Ovary (tissue), 9 donors: ENCODE data around the gene CFAP119. TPM values are rescaled to one million over a fixed set of nuclear protein-coding genes. Genes with fewer than 3 reads are reported as not detected.
A peak's percentile ranks its signal among the peaks of the same experiment; 100 is the strongest.

Source experiments
- DNase-seq, 5 donors: peaks; one replicate each; pipeline ENCODE4 v3.0.0-alpha.2; 2019 to 2020
- H3K27ac ChIP-seq, 2 donors: fragments of 200-600 bp; one replicate each; pipeline versions ENCODE4 v1.5.1 to v1.8.0; 2019 to 2022
- H3K27me3 ChIP-seq: fragments of 200-600 bp; one replicate; pipeline ENCODE4 v1.8.0; 2022
- H3K36me3 ChIP-seq: fragments of 200-600 bp; sonication (generic); one replicate; pipeline ENCODE4 v1.5.1; 2019
- H3K4me1 ChIP-seq: one replicate; pipeline ENCODE4 v1.8.1; 2013; ENCODE audit warnings: mild to moderate bottlenecking, moderate library complexity; ENCODE audit not compliant: insufficient read depth
- H3K4me3 ChIP-seq: fragments of 200-600 bp; sonication (generic); one replicate; pipeline ENCODE4 v1.5.1; 2017
- H3K9me3 ChIP-seq, 2 donors: fragments of 200-600 bp in 1 of 2; sonication (generic) in 1 of 2; one replicate each; pipeline versions ENCODE4 v1.5.1 to v1.8.1; 2013 to 2019; ENCODE audit warnings: mild to moderate bottlenecking in 1 of 2, moderate library complexity in 1 of 2
- CTCF ChIP-seq, 3 donors: fragments of 450-650 bp in 2 of 3; fragments of 200-600 bp in 1 of 3; IDR thresholded peaks; one replicate each; pipeline versions ENCODE4 v1.5.1 to v1.8.0; 2016 to 2022; ENCODE audit warnings: antibody characterized with exemption in 3 of 3, mild to moderate bottlenecking in 1 of 3
- EP300 ChIP-seq: sonication (generic); formaldehyde crosslinking; IDR thresholded peaks from one replicate; pipeline ENCODE4 v1.6.1; 2017; ENCODE audit warnings: antibody characterized with exemption
- POLR2A ChIP-seq: fragments of 450-650 bp; IDR thresholded peaks from one replicate; pipeline ENCODE4 v1.6.1; 2017; ENCODE audit warnings: antibody characterized with exemption, mild to moderate bottlenecking, moderate library complexity
- WGBS, 3 donors: extraction: QIAGEN DNeasy Blood & Tissue Kit in 1 of 3; methylation state at CpG; one replicate each; pipeline versions ENCODE4 v1.1.5 to v1.1.7; 2013 to 2017; 5-methylcytosine and 5-hydroxymethylcytosine counted together
- intact Hi-C, 4 donors: fragments of 100-400 bp; cut with DNase I; formaldehyde crosslinking; loops; one replicate each; pipeline versions ENCODE4 v1.11.0 to v1.15.1; 2022 to 2023
- polyA plus RNA-seq, 2 donors: library from polyadenylated mRNA; stranded (reverse); fragments of 200-250 nt in 1 of 2; fragments of 350-450 nt in 1 of 2; fragmentation: Illumina TruSeq in 1 of 2; extraction: RNeasy Lipid Tissue Mini Kit (QIAGEN cat#74804) in 1 of 2; gene quantifications; one replicate each; pipeline ENCODE4 v1.2.3, GENCODE V29; 2013 to 2014
- total RNA-seq, 7 donors: library from RNA; depleted of rRNA in 2 of 7; stranded (reverse); fragments of >200 nt in 2 of 7; fragmentation: NEBNext Ultra II Directional in 3 of 7; extraction: Animal tissue kit (Norgen Biotek cat#: 25700) in 3 of 7; gene quantifications; one replicate each; pipeline versions ENCODE4 v1.1.0 to v1.2.4, GENCODE V29; 2016 to 2023
- donor health status: DM: no; HTN: no; CAD: no; lungs with moderate emphysema.
- donor health status: DM: no; HTN: no; CAD: no.
- donor health status: Bipolar disorder and iron deficiency.
- donor health status: DM: yes; HTN: yes; CAD: no.
- donor health status: DM: no; HTN: no; CAD: no.
- donor health status: DM: yes; HTN: yes; CAD: no.

Gene CFAP119
- total and polyA plus RNA-seq, 9 donors: 1.2 to 27.0 (median 4.6) TPM

GRCh38 chr16:30805056-30805369 is 43.2 kb upstream of the CFAP119 start:
- 23 to 26% (median 24%) methylated on average over 8 of the region's 8 CpGs for WGBS, 3 donors
- Histone ChIP-seq H3K4me3 (peak overlapping the region; percentile 75), H3K9me3 (no peaks in the 10 kb centered on the region), H3K27me3 (no peaks in the 10 kb centered on the region), H3K27ac (peak overlapping the region in 1 of 2 donors; percentile 81), H3K4me1 (peaks cover 7% of the 10 kb centered on the region), H3K36me3 (no peaks in the 10 kb centered on the region)
- DNase-seq: no peak
- intact Hi-C loops: loop anchor here in 1 of 4 donors (2.0 kb wide), 1 partner anchor 18 kb away; the partner anchor contains the start of gene ZNF629
- no peak for TF ChIP-seq EP300
- no peak for TF ChIP-seq CTCF (IDR thresholded peaks at IDR 0.05)
- no peak for TF ChIP-seq POLR2A

GRCh38 chr16:30802936-30803335 is 41.1 kb upstream of the CFAP119 start:
- Histone ChIP-seq H3K9me3 (no peaks in the 10 kb centered on the region), H3K36me3 (no peaks in the 10 kb centered on the region), H3K27ac (no peak overlapping the region), H3K4me3 (no peak overlapping the region), H3K4me1 (peaks cover 7% of the 10 kb centered on the region), H3K27me3 (no peaks in the 10 kb centered on the region)
- no peak for DNase-seq
- TF ChIP-seq POLR2A: no peak
- TF ChIP-seq EP300: no peak
- intact Hi-C loops: no loop called here
- WGBS, 3 donors: 22 to 38% (median 30%) methylated on average over 3 of the region's 3 CpGs

GRCh38 chr16:30797670-30798309 is 35.9 kb upstream of the CFAP119 start:
- no peak for TF ChIP-seq POLR2A
- TF ChIP-seq EP300: no peak
- TF ChIP-seq CTCF (IDR thresholded peaks at IDR 0.05): no peak
- Histone ChIP-seq H3K27me3 (no peaks in the 10 kb centered on the region), H3K27ac (no peak overlapping the region), H3K4me1 (no peaks in the 10 kb centered on the region), H3K9me3 (no peaks in the 10 kb centered on the region), H3K4me3 (no peak overlapping the region), H3K36me3 (no peaks in the 10 kb centered on the region)
- intact Hi-C loops: no loop called here
- no peak for DNase-seq
- WGBS, 3 donors: 69 to 72% (median 70%) methylated on average over 8 of the region's 8 CpGs

GRCh38 chr16:30794634-30795033 is 32.8 kb upstream of the CFAP119 start:
- H3K27me3 ChIP-seq: no peaks in the 10 kb centered on the region
- TF ChIP-seq CTCF (IDR thresholded peaks at IDR 0.05): no peak
- no peak for TF ChIP-seq POLR2A
- TF ChIP-seq EP300: no peak
- no peaks in the 10 kb centered on the region for H3K4me1 ChIP-seq
- H3K27ac ChIP-seq: no peak overlapping the region
- whole genome bisulfite sequencing, 3 donors: 92 to 95% (median 94%) methylated on average over 3 of the region's 3 CpGs
- H3K36me3 ChIP-seq: no peaks in the 10 kb centered on the region
- DNase-seq: no peak
- intact Hi-C loops: no loop called here
- no peaks in the 10 kb centered on the region for H3K9me3 ChIP-seq
- no peak overlapping the region for H3K4me3 ChIP-seq

GRCh38 chr16:30793508-30794069 is 31.7 kb upstream of the CFAP119 start:
- Histone ChIP-seq H3K27ac (no peak overlapping the region), H3K9me3 (no peaks in the 10 kb centered on the region), H3K4me1 (no peaks in the 10 kb centered on the region), H3K27me3 (no peaks in the 10 kb centered on the region), H3K4me3 (no peak overlapping the region), H3K36me3 (no peaks in the 10 kb centered on the region)
- WGBS, 3 donors: 86 to 92% (median 89%) methylated on average over 7 of the region's 7 CpGs
- intact Hi-C loops: no loop called here
- TF ChIP-seq EP300: no peak
- no peak for TF ChIP-seq POLR2A
- no peak for TF ChIP-seq CTCF (IDR thresholded peaks at IDR 0.05)
- DNase-seq: no peak
